AG04449 (cell line): ENCODE data around the gene IFNA14.
"Not testable (repeated sequence)": the region's sequence is repeated elsewhere in the genome, so short reads cannot be mapped to it uniquely, and the experiment has no call there.

Source experiments
- CTCF ChIA-PET: fragments of 350-600 bp; formaldehyde crosslinking; extraction: SDS; loops from one replicate; lab custom pipeline; 2021; ENCODE audit warnings: antibody characterized with exemption; lab: Yijun Ruan, JAX
- POLR2A ChIA-PET: fragments of 400-600, 350-600 bp; formaldehyde crosslinking; extraction: SDS; loops from one replicate; lab custom pipeline; 2020; ENCODE audit warnings: antibody characterized with exemption, inconsistent platforms; lab: Yijun Ruan, JAX
- DNase-seq: peaks from one replicate; pipeline ENCODE4 v3.0.0-alpha.2; 2010; ENCODE audit warnings: low read depth, low spot score
- H3K4me3 ChIP-seq: 2 replicates; pipeline ENCODE4 v1.5.1; 2011; ENCODE audit warnings: low read depth, mild to moderate bottlenecking, control low read depth, low read length
- CTCF ChIP-seq: IDR thresholded peaks from one replicate; pipeline ENCODE4 v1.5.1; 2011; ENCODE audit warnings: mild to moderate bottlenecking, moderate library complexity, low read length, control low read depth, inconsistent platforms; ENCODE audit not compliant: insufficient read depth; ENCODE audit errors: missing control alignments

The IFNA14 gene

DNA sequence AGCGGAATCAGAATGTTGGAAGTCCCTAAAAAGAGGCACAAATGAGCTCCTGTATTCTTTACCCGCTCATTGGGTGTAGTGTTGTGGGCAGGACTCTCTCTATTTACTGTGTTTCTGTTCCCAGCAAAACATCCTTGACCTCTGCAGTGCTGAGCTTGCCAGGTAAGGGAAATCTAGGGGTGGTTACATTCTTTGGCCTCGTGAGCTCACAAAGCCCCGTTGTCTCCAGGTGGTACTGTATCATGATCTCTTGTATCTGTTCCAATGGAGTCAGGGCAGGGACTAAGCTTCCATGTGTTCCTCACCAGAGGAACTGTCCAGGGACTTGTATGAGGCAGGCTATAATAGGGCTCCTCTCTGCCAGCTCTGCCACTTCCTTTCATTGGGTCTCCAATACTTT lies 11.8 kb upstream of the IFNA14 start:
- no peak for DNase-seq
- ChIA-PET POLR2A (no interaction called here), CTCF (interaction anchor here (0.6 to 3.2 kb wide), 4 partner anchors 16 to 539 kb away, joined by 3 to 21 read pairs (median 7); no protein-coding TSS in a partner anchor)
- TF ChIP-seq CTCF = no peak
- H3K4me3 ChIP-seq = no peak overlapping the region

GRCh38 chr9:21251190-21251589 lies 11.4 kb upstream of the IFNA14 start:
- H3K4me3 ChIP-seq = no peak overlapping the region
- CTCF ChIA-PET = interaction anchor here (0.6 to 3.2 kb wide), 2 partner anchors 15 to 68 kb away, joined by 3 to 21 read pairs; no protein-coding TSS in a partner anchor

GRCh38 chr9:21244836-21245235 lies 5.0 kb upstream of the IFNA14 start:
- CTCF ChIA-PET = interaction anchor here (1.4 kb wide), 1 partner anchor 211 kb away, joined by 3 read pairs; no protein-coding TSS in a partner anchor
- no peak for TF ChIP-seq CTCF
- POLR2A ChIA-PET = no interaction called here
- DNase-seq = no peak
- no peak overlapping the region for H3K4me3 ChIP-seq

More at GRCh38 chr9:21251190-21251589, 11.4 kb upstream of the IFNA14 start:
- TF ChIP-seq CTCF = no peak
- no peak for DNase-seq
- POLR2A ChIA-PET = no interaction called here

DNA sequence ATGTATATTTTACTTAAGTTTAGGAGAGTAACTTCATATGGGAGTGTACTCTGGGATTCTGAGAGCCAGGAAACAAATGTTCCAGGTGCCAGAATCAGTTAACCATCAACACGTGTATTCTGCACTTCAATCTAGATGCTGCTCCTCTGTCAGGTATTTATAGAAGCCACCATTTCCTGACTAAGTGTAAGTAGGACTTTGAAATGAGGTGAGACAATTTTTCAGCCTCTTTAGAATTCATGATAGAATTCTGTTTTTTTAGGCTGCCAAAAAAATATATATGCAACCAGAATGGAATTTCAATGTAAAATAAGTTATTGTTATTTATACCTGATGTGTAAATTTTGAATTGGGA lies 3.5 kb downstream of the IFNA14 start:
- CTCF ChIA-PET = interaction anchor here (0.7 to 3.0 kb wide), 10 partner anchors 12 to 764 kb away, joined by 3 to 21 read pairs (median 4); no protein-coding TSS in a partner anchor
- DNase-seq, POLR2A ChIA-PET: not testable (repeated sequence)

GRCh38 chr9:21235468-21236359 lies 4.1 kb downstream of the IFNA14 start:
- CTCF ChIA-PET = interaction anchor here (0.7 to 3.0 kb wide), 12 partner anchors 12 to 765 kb away, joined by 3 to 21 read pairs (median 4); no protein-coding TSS in a partner anchor
- POLR2A ChIA-PET, H3K4me3 ChIP-seq, DNase-seq: not testable (repeated sequence)
- peak; percentile 34 for TF ChIP-seq CTCF

More for the DNA sequence above, 3.5 kb downstream of the IFNA14 start:
- H3K4me3 ChIP-seq = not testable (repeated sequence)

- CTCF ChIA-PET = interaction anchor here (0.8 to 3.0 kb wide), 3 partner anchors 18 to 579 kb away, joined by 3 to 21 read pairs (median 3); no protein-coding TSS in a partner anchor
- POLR2A ChIA-PET = no interaction called here
- no peak for DNase-seq
- no peak overlapping the region for H3K4me3 ChIP-seq
- no peak for TF ChIP-seq CTCF
Measured at GRCh38 chr9:21234153-21234687, 5.6 kb downstream of the IFNA14 start.
